CD14-positive monocyte (primary cell): ENCODE data around the gene AGXT2. TPM values are rescaled to one million over a fixed set of nuclear protein-coding genes. Genes with fewer than 3 reads are reported as not detected.

ENCODE experiments used
- DNase-seq, 3 donors: peaks; one replicate each; pipeline ENCODE4 v3.0.0-alpha.2; 2011 to 2022
- H2AFZ ChIP-seq: 2 replicates; pipeline ENCODE4 v1.6.0; 2012; ENCODE audit warnings: mild to moderate bottlenecking, low read depth, low read length, inconsistent platforms; ENCODE audit not compliant: insufficient read depth, poor library complexity, severe bottlenecking
- H3K27ac ChIP-seq, 2 donors: 1 replicate in 1 of 2; 2 replicates in 1 of 2; pipeline ENCODE4 v1.5.1; 2012 to 2013; ENCODE audit warnings: low read length in 2 of 2, control low read depth in 1 of 2, inconsistent platforms in 1 of 2, low read depth in 1 of 2, mild to moderate bottlenecking in 1 of 2
- H3K27me3 ChIP-seq, 2 donors: one replicate each; pipeline versions ENCODE4 v1.6.0 to v1.6.1; 2011 to 2013; ENCODE audit warnings: low read length in 2 of 2; ENCODE audit not compliant: control insufficient read depth in 2 of 2, insufficient read depth in 2 of 2
- H3K36me3 ChIP-seq, 2 donors: replicated peaks in 1 of 2; 1 replicate in 1 of 2; 2 replicates in 1 of 2; pipeline versions ENCODE4 v1.5.1 to v1.6.1; 2012 to 2013; ENCODE audit warnings: low read length in 2 of 2, control low read depth in 1 of 2, inconsistent platforms in 1 of 2, mild to moderate bottlenecking in 1 of 2; ENCODE audit not compliant: insufficient read depth in 2 of 2, control insufficient read depth in 1 of 2
- H3K4me1 ChIP-seq, 2 donors: 1 replicate in 1 of 2; 2 replicates in 1 of 2; pipeline versions ENCODE4 v1.5.1 to v1.6.1; 2012 to 2013; ENCODE audit warnings: low read length in 2 of 2, control low read depth in 1 of 2, inconsistent platforms in 1 of 2, mild to moderate bottlenecking in 1 of 2, moderate library complexity in 1 of 2; ENCODE audit not compliant: insufficient read depth in 2 of 2, control insufficient read depth in 1 of 2
- H3K4me2 ChIP-seq: replicated peaks from 2 replicates; pipeline ENCODE3; 2012; ENCODE audit warnings: low read length, moderate library complexity, mild to moderate bottlenecking; ENCODE audit not compliant: poor library complexity, severe bottlenecking; ENCODE audit errors: extremely low read depth
- H3K4me3 ChIP-seq, 3 experiments: fragments of 200-600 bp in 1 of 3; sonication (generic) in 1 of 3; replicated peaks in 1 of 3; 1 replicate in 2 of 3; 2 replicates in 1 of 3; pipeline ENCODE4 v1.5.1; 2011 to 2013; ENCODE audit warnings: low read length in 3 of 3, mild to moderate bottlenecking in 3 of 3, control low read depth in 2 of 3, low read depth in 2 of 3, inconsistent platforms in 1 of 3, moderate library complexity in 1 of 3
- H3K79me2 ChIP-seq: 2 replicates; pipeline ENCODE4 v1.6.0; 2012; ENCODE audit warnings: mild to moderate bottlenecking, control low read depth, inconsistent platforms, low read length, moderate library complexity; ENCODE audit not compliant: insufficient read depth
- H3K9ac ChIP-seq: 2 replicates; pipeline ENCODE4 v1.6.0; 2017; ENCODE audit warnings: low read length, mild to moderate bottlenecking; ENCODE audit not compliant: insufficient read depth, poor library complexity, severe bottlenecking
- H3K9me3 ChIP-seq, 2 donors: replicated peaks in 1 of 2; 1 replicate in 1 of 2; 2 replicates in 1 of 2; pipeline versions ENCODE4 v1.5.1 to v1.6.1; 2012 to 2013; ENCODE audit warnings: low read length in 2 of 2, control low read depth in 1 of 2; ENCODE audit not compliant: control insufficient read depth in 1 of 2, insufficient read depth in 1 of 2
- H4K20me1 ChIP-seq: 2 replicates; pipeline ENCODE4 v1.6.0; 2012; ENCODE audit warnings: mild to moderate bottlenecking, low read length, control low read depth, moderate library complexity; ENCODE audit not compliant: insufficient read depth
- H3K27ac Mint-ChIP-seq, 7 donors: one replicate each; pipeline ENCODE4 v1.8.0; 2020; ENCODE audit warnings: mild to moderate bottlenecking in 7 of 7, mixed read lengths in 7 of 7, moderate library complexity in 6 of 7, inconsistent platforms in 2 of 7
- H3K27me3 Mint-ChIP-seq, 3 donors: one replicate each; pipeline ENCODE4 v1.8.0; 2021 to 2022; ENCODE audit warnings: low read depth in 3 of 3, mild to moderate bottlenecking in 3 of 3, mixed read lengths in 3 of 3, moderate library complexity in 3 of 3, inconsistent platforms in 1 of 3
- H3K36me3 Mint-ChIP-seq, 2 donors: one replicate each; pipeline ENCODE4 v1.8.0; 2020; ENCODE audit warnings: mixed read lengths in 2 of 2, inconsistent platforms in 1 of 2, mild to moderate bottlenecking in 1 of 2
- H3K4me1 Mint-ChIP-seq: one replicate; pipeline ENCODE4 v1.8.0; 2020; ENCODE audit warnings: mild to moderate bottlenecking, mixed read lengths
- H3K4me3 Mint-ChIP-seq, 2 donors: one replicate each; pipeline ENCODE4 v1.8.0; 2020; ENCODE audit warnings: mild to moderate bottlenecking in 2 of 2, mixed read lengths in 2 of 2, moderate library complexity in 1 of 2
- H3K9me3 Mint-ChIP-seq, 7 donors: one replicate each; pipeline ENCODE4 v1.8.0; 2020 to 2022; ENCODE audit warnings: mixed read lengths in 7 of 7, mild to moderate bottlenecking in 6 of 7, moderate library complexity in 6 of 7, inconsistent platforms in 2 of 7
- CTCF ChIP-seq: fragments of 200-600 bp; IDR thresholded peaks from one replicate; pipeline ENCODE4 v1.8.0; 2022; ENCODE audit warnings: antibody characterized with exemption, mild to moderate bottlenecking
- WGBS: methylation state at CpG from one replicate; pipeline ENCODE4 v1.1.5; 2013; ENCODE audit warnings: missing lambda C conversion rate; ENCODE audit not compliant: insufficient coverage; 5-methylcytosine and 5-hydroxymethylcytosine counted together
- intact Hi-C, 2 donors: fragments of 100-400 bp; cut with micrococcal nuclease; formaldehyde crosslinking; loops; one replicate each; pipeline versions ENCODE4 v1.15.0 to v1.15.1; 2023
- polyA plus RNA-seq, 3 donors: library from polyadenylated mRNA; depleted of rRNA in 1 of 3; unstranded in 2 of 3; stranded (reverse) in 1 of 3; fragments of 300-500 nt in 2 of 3; fragments of >200 nt in 1 of 3; fragmentation: Illumina TruSeq in 2 of 3; gene quantifications; 1 replicate in 2 of 3; 2 replicates in 1 of 3; pipeline ENCODE4 v1.2.3, GENCODE V29; 2012 to 2021

AGXT2 gene
- polyA plus RNA-seq, 3 donors: not detected

- Histone ChIP-seq H3K4me2 (no peak overlapping the region), H3K27ac (no peak overlapping the region), H3K9me3 (no peaks in the 10 kb centered on the region), H3K79me2 (no peaks in the 10 kb centered on the region), H4K20me1 (no peaks in the 10 kb centered on the region), H3K36me3 (no peaks in the 10 kb centered on the region), H3K9ac (no peak overlapping the region), H3K27me3 (no peaks in the 10 kb centered on the region), H2AFZ (no peak overlapping the region), H3K4me3 (no peak overlapping the region), H3K4me1 (no peaks in the 10 kb centered on the region)
- peaks cover 4 to 16% (median 13%) of the 10 kb centered on the region in 3 donors for H3K27me3 Mint-ChIP-seq
- peaks cover 0 to 5% (median 0%) of the 10 kb centered on the region in 7 donors for H3K9me3 Mint-ChIP-seq
- TF ChIP-seq CTCF: no peak
- no peak overlapping the region for H3K4me3 Mint-ChIP-seq
- H3K4me1 Mint-ChIP-seq: no peaks in the 10 kb centered on the region
- DNase-seq: no peak
- no peak overlapping the region for H3K27ac Mint-ChIP-seq
- H3K36me3 Mint-ChIP-seq: no peaks in the 10 kb centered on the region
- intact Hi-C loops: no loop called here
- no CpG with 5 or more reads among the region's 3 CpGs for WGBS
These were observed 45.9 kb downstream of the AGXT2 start for GRCh38 chr5:35001842-35002241.

DNA sequence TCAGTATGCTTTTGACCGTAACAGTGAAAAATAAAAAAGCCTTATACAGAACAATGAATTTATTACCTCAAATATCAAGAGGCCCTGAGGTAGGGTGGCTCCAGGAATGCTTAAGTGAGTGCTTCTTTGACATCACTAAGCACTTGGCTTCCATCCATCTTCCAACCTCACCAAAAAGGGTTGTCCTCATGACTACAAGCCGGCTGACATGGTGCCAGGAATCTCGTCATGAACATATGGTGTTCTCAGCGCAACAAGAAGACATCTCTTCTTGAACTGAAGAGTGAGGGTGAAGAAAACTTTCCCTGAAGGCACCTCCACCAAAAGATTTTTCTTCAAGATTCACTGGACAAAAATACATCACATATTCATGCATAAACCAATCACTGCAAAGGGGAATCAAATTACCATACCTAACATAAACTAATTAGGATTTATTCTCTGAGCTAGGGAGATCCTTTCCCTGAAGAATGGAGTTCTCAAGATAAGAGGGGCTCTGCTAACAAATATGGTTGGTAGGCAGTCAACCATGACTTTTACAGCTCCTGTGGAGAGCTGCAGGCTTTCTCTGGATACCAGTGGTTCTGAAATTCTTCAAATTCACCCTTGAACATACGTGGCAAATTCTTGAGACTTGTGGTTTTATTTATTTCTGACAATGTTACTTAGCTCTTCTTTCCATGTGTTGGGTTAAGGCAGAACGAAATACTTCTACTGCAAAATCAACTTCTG, 49.5 kb downstream of the AGXT2 start:
- WGBS: no CpG with 5 or more reads among the region's 6 CpGs
- no peaks in the 10 kb centered on the region for H3K36me3 Mint-ChIP-seq

More for the DNA sequence above, 49.5 kb downstream of the AGXT2 start:
- no peaks in the 10 kb centered on the region for H3K4me1 Mint-ChIP-seq
- Histone ChIP-seq H4K20me1 (no peaks in the 10 kb centered on the region), H3K79me2 (no peaks in the 10 kb centered on the region), H3K4me1 (no peaks in the 10 kb centered on the region), H3K27ac (no peak overlapping the region), H3K9ac (no peak overlapping the region), H3K9me3 (no peaks in the 10 kb centered on the region), H3K27me3 (peaks cover 5 to 6% of the 10 kb centered on the region in 2 donors), H3K4me3 (no peak overlapping the region), H3K36me3 (no peaks in the 10 kb centered on the region), H3K4me2 (no peak overlapping the region), H2AFZ (no peak overlapping the region)
- intact Hi-C loops: no loop called here
- DNase-seq: no peak
- H3K9me3 Mint-ChIP-seq: peaks cover 0 to 5% (median 0%) of the 10 kb centered on the region in 7 donors
- H3K27me3 Mint-ChIP-seq: peaks cover 6 to 19% (median 17%) of the 10 kb centered on the region in 3 donors
- H3K4me3 Mint-ChIP-seq: no peak overlapping the region
- TF ChIP-seq CTCF: no peak
- no peak overlapping the region for H3K27ac Mint-ChIP-seq
